Fibroblast of villous mesenchyme (primary cell): ENCODE data around the gene TMEM120A. TPM values are rescaled to one million over a fixed set of nuclear protein-coding genes. Genes with fewer than 3 reads are reported as not detected.

ENCODE experiments used
- DNase-seq: peaks from one replicate; pipeline ENCODE4 v3.0.0-alpha.2; 2010; ENCODE audit warnings: low read depth
- H3K4me3 ChIP-seq: 2 replicates; pipeline ENCODE4 v1.5.1; 2011; ENCODE audit warnings: low read depth, mild to moderate bottlenecking, low read length
- CTCF ChIP-seq: IDR thresholded peaks from 2 replicates; pipeline ENCODE4 v1.5.1; 2012; ENCODE audit warnings: low read depth, mild to moderate bottlenecking, low read length; ENCODE audit not compliant: insufficient read depth
- total RNA-seq: library from RNA; depleted of rRNA; stranded (reverse); fragments of >200 nt; gene quantifications from 2 replicates; pipeline ENCODE4 v1.2.3, GENCODE V29; 2012

The TMEM120A gene
- total RNA-seq, 1 donor, result 30.2 TPM

GRCh38 chr7:76003351-76003750 lies 9.0 kb upstream of the TMEM120A start:
- DNase-seq, result no peak
- no peak for TF ChIP-seq CTCF
- H3K4me3 ChIP-seq, result no peak overlapping the region

- no peak for DNase-seq
- TF ChIP-seq CTCF, result no peak
- no peak overlapping the region for H3K4me3 ChIP-seq
Observed at GRCh38 chr7:76002822-76003221, 8.4 kb upstream of the TMEM120A start.

- no peak for DNase-seq
- no peak overlapping the region for H3K4me3 ChIP-seq
- TF ChIP-seq CTCF, result no peak
Observed at GRCh38 chr7:76002139-76002538, 7.7 kb upstream of the TMEM120A start.

GRCh38 chr7:76000566-76000965 lies 6.2 kb upstream of the TMEM120A start:
- no peak for TF ChIP-seq CTCF

GRCh38 chr7:75998038-75998437 lies 3.6 kb upstream of the TMEM120A start:
- no peak for DNase-seq
- TF ChIP-seq CTCF, result no peak
- no peak overlapping the region for H3K4me3 ChIP-seq

More at GRCh38 chr7:76000566-76000965, 6.2 kb upstream of the TMEM120A start:
- no peak overlapping the region for H3K4me3 ChIP-seq
- no peak for DNase-seq

GRCh38 chr7:75996476-75996875 lies 2.1 kb upstream of the TMEM120A start:
- DNase-seq, result no peak
- no peak for TF ChIP-seq CTCF

GRCh38 chr7:75995996-75996395 lies 1.6 kb upstream of the TMEM120A start:
- no peak overlapping the region for H3K4me3 ChIP-seq
- no peak for TF ChIP-seq CTCF
- no peak for DNase-seq

More at GRCh38 chr7:75996476-75996875, 2.1 kb upstream of the TMEM120A start:
- no peak overlapping the region for H3K4me3 ChIP-seq
